OCI-LY3 (cell line): ENCODE measurements around the gene IRF1.

Experiments used
- EZH2phosphoT487 ChIP-seq: fragments of 200-600 bp; shearing (Covaris generic); IDR thresholded peaks from 2 replicates; pipeline ENCODE4 v1.6.1; 2018; ENCODE audit warnings: antibody characterized with exemption, mixed run types, low read depth
- TF ChIP-seq, protein P1 (sequence below): fragments of 200-600, 300-600 bp; sonication (generic); IDR thresholded peaks from 2 replicates; pipeline ENCODE4 v1.5.1; 2014; ENCODE audit warnings: antibody characterized with exemption, low read length, low read depth

DNA sequence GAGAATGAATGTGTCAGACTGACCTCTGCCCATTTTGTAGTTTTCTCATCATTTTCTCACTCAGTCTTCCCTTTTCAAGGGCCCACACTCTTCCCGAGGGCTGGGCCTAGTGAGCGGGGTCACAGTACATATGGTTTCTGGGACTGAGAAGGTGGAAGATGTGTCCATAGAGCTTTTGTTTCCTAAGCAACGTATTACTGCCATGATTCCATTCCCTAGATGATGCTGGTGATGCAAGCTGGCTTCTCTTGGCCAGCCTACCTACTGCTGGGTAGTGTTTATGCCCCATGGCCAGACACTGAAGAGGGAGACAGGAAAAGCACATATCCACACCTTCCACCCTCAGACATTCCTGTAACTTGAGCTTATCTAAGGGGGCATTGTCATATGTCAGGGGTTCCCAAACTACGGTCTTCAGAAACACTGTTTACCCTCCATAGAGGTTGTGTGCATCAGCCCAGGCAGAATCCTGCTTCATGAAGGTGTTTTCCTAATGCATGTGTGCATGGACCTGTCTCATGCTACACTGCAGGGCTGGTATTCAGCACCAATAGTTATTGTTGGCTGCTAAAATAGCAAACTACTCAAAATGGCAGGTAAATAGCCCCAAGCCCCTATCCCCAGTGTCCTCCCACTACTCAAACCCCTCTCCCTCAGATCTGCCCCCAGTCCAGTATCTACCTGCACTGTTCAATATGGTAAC lies 9.5 kb downstream of the IRF1 start:
- TF ChIP-seq, protein P1, sequence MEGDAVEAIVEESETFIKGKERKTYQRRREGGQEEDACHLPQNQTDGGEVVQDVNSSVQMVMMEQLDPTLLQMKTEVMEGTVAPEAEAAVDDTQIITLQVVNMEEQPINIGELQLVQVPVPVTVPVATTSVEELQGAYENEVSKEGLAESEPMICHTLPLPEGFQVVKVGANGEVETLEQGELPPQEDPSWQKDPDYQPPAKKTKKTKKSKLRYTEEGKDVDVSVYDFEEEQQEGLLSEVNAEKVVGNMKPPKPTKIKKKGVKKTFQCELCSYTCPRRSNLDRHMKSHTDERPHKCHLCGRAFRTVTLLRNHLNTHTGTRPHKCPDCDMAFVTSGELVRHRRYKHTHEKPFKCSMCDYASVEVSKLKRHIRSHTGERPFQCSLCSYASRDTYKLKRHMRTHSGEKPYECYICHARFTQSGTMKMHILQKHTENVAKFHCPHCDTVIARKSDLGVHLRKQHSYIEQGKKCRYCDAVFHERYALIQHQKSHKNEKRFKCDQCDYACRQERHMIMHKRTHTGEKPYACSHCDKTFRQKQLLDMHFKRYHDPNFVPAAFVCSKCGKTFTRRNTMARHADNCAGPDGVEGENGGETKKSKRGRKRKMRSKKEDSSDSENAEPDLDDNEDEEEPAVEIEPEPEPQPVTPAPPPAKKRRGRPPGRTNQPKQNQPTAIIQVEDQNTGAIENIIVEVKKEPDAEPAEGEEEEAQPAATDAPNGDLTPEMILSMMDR, result no peak
- TF ChIP-seq EZH2phosphoT487, result no peak
